ENCODE results near the gene NR1I3. TPM values are rescaled to one million over a fixed set of nuclear protein-coding genes. Genes with fewer than 3 reads are reported as not detected.

NR1I3 gene
- total RNA-seq, 6 donors from 2014 or later = not detected

- 53 to 62% methylated on average over 6 of the region's 6 CpGs for WGBS, 2 donors
- DNase-seq (no peak), ATAC-seq (ENCODE audit: low FRiP score in 2 of 2) (no peak)
- no peak for TF ChIP-seq EP300 (IDR thresholded peaks at IDR 0.05)
- TF ChIP-seq POLR2AphosphoS5 (IDR thresholded peaks at IDR 0.05) = no peak
- TF ChIP-seq POLR2A (IDR thresholded peaks at IDR 0.05) = peak in 1 of 4 donors; percentile 16
- no peak for TF ChIP-seq CTCF (IDR thresholded peaks at IDR 0.05)
- no peaks in the 10 kb centered on the region for H3K9me3 ChIP-seq
- H3K36me3 ChIP-seq = peaks cover 11 to 25% (median 19%) of the 10 kb centered on the region in 4 donors
- H3K27me3 ChIP-seq = no peaks in the 10 kb centered on the region
- peaks cover 5 to 13% (median 6%) of the 10 kb centered on the region in 4 donors for H3K4me1 ChIP-seq
- H3K27ac ChIP-seq = peak overlapping the region; percentile 88 to 95 (median 92)
- peak overlapping the region in 3 of 4 donors; percentile 14 to 50 (median 25) for H3K4me3 ChIP-seq
Measured at GRCh38 chr1:161217831-161218230, 20.2 kb downstream of the NR1I3 start.

- peaks cover 5 to 13% (median 6%) of the 10 kb centered on the region in 4 donors for H3K4me1 ChIP-seq
- H3K9me3 ChIP-seq = no peaks in the 10 kb centered on the region
- H3K4me3 ChIP-seq = peak overlapping the region in 3 of 4 donors; percentile 34 to 50 (median 41)
- no peaks in the 10 kb centered on the region for H3K27me3 ChIP-seq
- DNase-seq (peak in 1 of 2 donors; percentile 68), ATAC-seq (ENCODE audit: low FRiP score in 2 of 2) (peak; percentile 75 to 77)
- H3K27ac ChIP-seq = peak overlapping the region; percentile 88 to 95 (median 92)
- 18 to 37% methylated on average over 7 of the region's 7 CpGs for WGBS, 2 donors
- H3K36me3 ChIP-seq = peaks cover 18 to 32% (median 26%) of the 10 kb centered on the region in 4 donors
- TF ChIP-seq POLR2AphosphoS5 (IDR thresholded peaks at IDR 0.05) (peak; percentile 67 to 93), CTCF (IDR thresholded peaks at IDR 0.05) (no peak), EP300 (IDR thresholded peaks at IDR 0.05) (peak in 1 of 4 donors; percentile 88), POLR2A (IDR thresholded peaks at IDR 0.05) (peak in 3 of 4 donors; percentile 17 to 89 (median 31))
Measured at GRCh38 chr1:161216945-161217712, 20.9 kb downstream of the NR1I3 start.

- no peak for TF ChIP-seq CTCF (IDR thresholded peaks at IDR 0.05)
- peak in 2 of 4 donors; percentile 61 to 92 for TF ChIP-seq POLR2A (IDR thresholded peaks at IDR 0.05)
- no peak for TF ChIP-seq EP300 (IDR thresholded peaks at IDR 0.05)
- peak; percentile 61 to 70 for TF ChIP-seq POLR2AphosphoS5 (IDR thresholded peaks at IDR 0.05)
- peaks cover 36 to 53% (median 46%) of the 10 kb centered on the region in 4 donors for H3K36me3 ChIP-seq
- no peaks in the 10 kb centered on the region for H3K27me3 ChIP-seq
- no peaks in the 10 kb centered on the region for H3K9me3 ChIP-seq
- ATAC-seq (ENCODE audit: low FRiP score in 2 of 2) (peak; percentile 60 to 77), DNase-seq (peak in 1 of 2 donors; percentile 77)
- H3K27ac ChIP-seq = peak within 1 kb of the TSS; percentile 88 to 95 (median 92)
- H3K4me3 ChIP-seq = peak within 1 kb of the TSS in 3 of 4 donors; percentile 34 to 50 (median 41)
- 65 to 67% methylated on average over 10 of the region's 10 CpGs for WGBS, 2 donors
- H3K4me1 ChIP-seq = peaks cover 5 to 14% (median 7%) of the 10 kb centered on the region in 4 donors
Measured at GRCh38 chr1:161215076-161215475, 22.9 kb downstream of the NR1I3 start, which contains the start of gene FCER1G. Gene FCER1G, plus strand, starts transcription at chr1:161215295. Its CDS starts 27 bp downstream, at chr1:161215322.

- WGBS, 2 donors = 79 to 83% methylated on average over 9 of the region's 9 CpGs
- Histone ChIP-seq H3K4me3 (peak overlapping the region in 2 of 4 donors; percentile 41 to 50), H3K36me3 (peaks cover 38 to 60% (median 52%) of the 10 kb centered on the region in 4 donors)
Measured at GRCh38 chr1:161214369-161214768, 23.6 kb downstream of the NR1I3 start.

GRCh38 chr1:161209790-161210409 is 28.1 kb downstream of the NR1I3 start:
- no peaks in the 10 kb centered on the region for H3K9me3 ChIP-seq
- WGBS, 2 donors = 38% methylated on average over 11 of the region's 11 CpGs
- no peaks in the 10 kb centered on the region for H3K27me3 ChIP-seq
- ATAC-seq (ENCODE audit: low FRiP score in 2 of 2) (peak; percentile 89), DNase-seq (peak in 1 of 2 donors; percentile 87)
- no peak overlapping the region for H3K4me3 ChIP-seq
- peak overlapping the region in 2 of 4 donors; percentile 76 to 83 for H3K27ac ChIP-seq
- peaks cover 25 to 39% (median 29%) of the 10 kb centered on the region in 4 donors for H3K4me1 ChIP-seq
- TF ChIP-seq POLR2AphosphoS5 (IDR thresholded peaks at IDR 0.05) (peak in 1 of 2 donors; percentile 45), EP300 (IDR thresholded peaks at IDR 0.05) (no peak), CTCF (IDR thresholded peaks at IDR 0.05) (peak; percentile 82 to 96 (median 90)), POLR2A (IDR thresholded peaks at IDR 0.05) (no peak)
- peaks cover 49 to 90% (median 81%) of the 10 kb centered on the region in 4 donors for H3K36me3 ChIP-seq

More at GRCh38 chr1:161214369-161214768, 23.6 kb downstream of the NR1I3 start:
- no peaks in the 10 kb centered on the region for H3K27me3 ChIP-seq
- no peak for DNase-seq
- peaks cover 5 to 21% (median 12%) of the 10 kb centered on the region in 4 donors for H3K4me1 ChIP-seq
- ATAC-seq (ENCODE audit: low FRiP score in 2 of 2) = peak in 1 of 2 donors; percentile 52
- H3K9me3 ChIP-seq = no peaks in the 10 kb centered on the region
- TF ChIP-seq POLR2AphosphoS5 (IDR thresholded peaks at IDR 0.05) = peak in 1 of 2 donors; percentile 11
- no peak for TF ChIP-seq POLR2A (IDR thresholded peaks at IDR 0.05)
- peak overlapping the region; percentile 88 to 95 (median 92) for H3K27ac ChIP-seq

All from upper lobe of left lung (tissue), 6 donors.